NT2/D1 (cell line): Measurements from ENCODE around the gene BMPR1A.

Experiments used
- DNase-seq: peaks from one replicate; pipeline ENCODE4 v3.0.0-alpha.2; 2011; ENCODE audit warnings: low read depth, low spot score
- H3K27me3 ChIP-seq: 2 replicates; pipeline ENCODE4 v1.6.0; 2011; ENCODE audit warnings: mild to moderate bottlenecking; ENCODE audit not compliant: insufficient read length, insufficient read depth
- H3K36me3 ChIP-seq: 2 replicates; pipeline ENCODE4 v1.6.1; 2011; ENCODE audit warnings: mild to moderate bottlenecking, low read length, mixed read lengths; ENCODE audit not compliant: insufficient read depth, insufficient read length
- H3K4me1 ChIP-seq: 2 replicates; pipeline ENCODE4 v1.5.1; 2011; ENCODE audit not compliant: insufficient read depth, insufficient read length
- H3K4me3 ChIP-seq: 2 replicates; pipeline ENCODE4 v1.5.1; 2011; ENCODE audit warnings: low read depth; ENCODE audit not compliant: insufficient read length
- H3K9ac ChIP-seq: 2 replicates; pipeline ENCODE4 v1.6.0; 2011; ENCODE audit warnings: low read depth; ENCODE audit not compliant: insufficient read length
- H3K9me3 ChIP-seq: 2 replicates; pipeline ENCODE4 v1.5.1; 2011; ENCODE audit warnings: mild to moderate bottlenecking, low read length; ENCODE audit not compliant: insufficient read depth
- SUZ12 ChIP-seq: IDR thresholded peaks from 2 replicates; pipeline ENCODE4 v1.6.1; 2011; ENCODE audit not compliant: insufficient read length, insufficient read depth; ENCODE audit errors: extremely low read depth
- YY1 ChIP-seq: IDR thresholded peaks from 2 replicates; pipeline ENCODE4 v1.6.1; 2011; ENCODE audit not compliant: insufficient read length, insufficient read depth
- ZNF274 ChIP-seq: IDR thresholded peaks from 2 replicates; pipeline ENCODE4 v1.6.1; 2011; ENCODE audit warnings: mild to moderate bottlenecking, low read depth, low read length

BMPR1A gene

DNA sequence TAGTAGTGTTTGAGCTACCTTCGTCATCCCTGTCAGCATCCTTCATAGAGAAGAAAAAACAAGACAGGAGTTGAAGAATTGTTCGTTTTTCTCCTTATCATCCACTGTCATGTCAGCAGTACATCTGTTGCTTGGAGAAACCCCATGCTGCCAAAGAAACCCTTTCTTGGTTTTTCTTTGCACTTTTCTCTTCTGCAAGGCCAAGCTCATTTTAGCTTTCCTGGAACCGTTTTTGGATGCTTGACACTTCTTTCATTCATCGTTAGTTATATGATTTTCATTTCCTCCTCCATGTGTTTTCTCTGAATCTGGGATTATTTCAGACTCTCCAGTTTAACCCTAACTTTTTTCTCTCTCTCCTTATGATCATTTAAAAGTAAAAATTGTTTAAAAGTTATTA, 142.1 kb downstream of the BMPR1A start:
- Histone ChIP-seq H3K36me3 (peaks cover 48% of the 10 kb centered on the region), H3K27me3 (no peaks in the 10 kb centered on the region), H3K9me3 (no peaks in the 10 kb centered on the region), H3K9ac (no peak overlapping the region), H3K4me1 (no peaks in the 10 kb centered on the region), H3K4me3 (no peak overlapping the region)
- DNase-seq: no peak
- TF ChIP-seq YY1 (no peak), SUZ12 (no peak), ZNF274 (no peak)

DNA sequence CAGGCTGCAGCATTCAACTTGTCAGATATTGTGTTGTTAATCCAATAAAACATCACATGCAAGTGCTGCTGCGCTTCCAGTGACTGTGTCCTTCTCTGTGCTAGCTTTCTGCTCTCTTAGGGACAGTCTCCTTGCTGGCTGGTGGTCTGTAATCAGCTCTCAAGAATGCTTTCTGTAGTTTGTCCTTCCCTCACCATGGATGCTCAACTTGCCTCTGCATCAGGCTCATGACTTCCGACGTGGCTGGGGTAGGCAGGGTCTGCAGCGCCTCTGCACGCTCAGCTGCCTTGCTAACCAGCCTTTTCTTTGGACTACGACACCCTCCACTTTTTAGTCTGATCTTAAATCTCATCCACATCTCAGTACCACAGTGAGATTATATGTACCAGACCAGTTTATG, 142.7 kb downstream of the BMPR1A start:
- Histone ChIP-seq H3K4me3 (no peak overlapping the region), H3K4me1 (no peaks in the 10 kb centered on the region), H3K9ac (peak overlapping the region; percentile 17), H3K36me3 (peaks cover 48% of the 10 kb centered on the region), H3K27me3 (no peaks in the 10 kb centered on the region), H3K9me3 (no peaks in the 10 kb centered on the region)
- TF ChIP-seq SUZ12 (no peak), YY1 (no peak), ZNF274 (no peak)
- DNase-seq: peak; percentile 1

GRCh38 chr10:86899670-86900276, 143.4 kb downstream of the BMPR1A start:
- no peak for TF ChIP-seq ZNF274
- no peak for TF ChIP-seq SUZ12
- no peak for TF ChIP-seq YY1
- Histone ChIP-seq H3K9ac (no peak overlapping the region), H3K4me3 (no peak overlapping the region), H3K27me3 (no peaks in the 10 kb centered on the region), H3K4me1 (no peaks in the 10 kb centered on the region), H3K9me3 (no peaks in the 10 kb centered on the region), H3K36me3 (peaks cover 52% of the 10 kb centered on the region)
- peak; percentile 22 for DNase-seq

- H3K9ac ChIP-seq: no peak overlapping the region
- no peaks in the 10 kb centered on the region for H3K9me3 ChIP-seq
- no peaks in the 10 kb centered on the region for H3K27me3 ChIP-seq
- TF ChIP-seq YY1 (no peak), ZNF274 (no peak), SUZ12 (no peak)
- H3K36me3 ChIP-seq: peaks cover 63% of the 10 kb centered on the region
- no peaks in the 10 kb centered on the region for H3K4me1 ChIP-seq
- no peak for DNase-seq
- no peak overlapping the region for H3K4me3 ChIP-seq
Observed at GRCh38 chr10:86900955-86901354, 144.5 kb downstream of the BMPR1A start.

GRCh38 chr10:86904600-86904999, 148.2 kb downstream of the BMPR1A start:
- Histone ChIP-seq H3K9me3 (no peaks in the 10 kb centered on the region), H3K9ac (no peak overlapping the region), H3K36me3 (peaks cover 71% of the 10 kb centered on the region), H3K4me3 (no peak overlapping the region), H3K27me3 (no peaks in the 10 kb centered on the region), H3K4me1 (no peaks in the 10 kb centered on the region)
- DNase-seq: no peak
- TF ChIP-seq SUZ12: no peak
- TF ChIP-seq YY1: no peak
- TF ChIP-seq ZNF274: no peak

DNA sequence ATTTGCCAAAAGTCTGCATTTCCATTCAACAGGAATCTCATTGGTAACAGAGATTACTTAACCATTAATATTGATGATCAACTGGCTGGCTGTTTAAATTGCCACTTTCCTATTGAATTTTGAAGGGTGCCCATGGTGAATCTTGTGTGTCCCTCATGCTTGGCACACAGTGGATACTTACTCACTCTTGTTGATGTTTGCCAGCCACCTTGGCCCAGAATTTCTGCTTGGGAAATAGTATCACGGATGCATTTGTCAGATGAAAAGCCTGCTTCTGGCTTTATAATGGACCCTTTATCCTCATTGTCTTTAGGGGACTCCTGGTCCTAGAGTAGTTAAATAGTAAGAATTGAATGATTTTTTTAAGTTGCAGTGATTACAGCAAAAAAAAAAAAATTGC, 149.0 kb downstream of the BMPR1A start:
- Histone ChIP-seq H3K4me1 (no peaks in the 10 kb centered on the region), H3K27me3 (no peaks in the 10 kb centered on the region), H3K36me3 (peaks cover 69% of the 10 kb centered on the region)

DNA sequence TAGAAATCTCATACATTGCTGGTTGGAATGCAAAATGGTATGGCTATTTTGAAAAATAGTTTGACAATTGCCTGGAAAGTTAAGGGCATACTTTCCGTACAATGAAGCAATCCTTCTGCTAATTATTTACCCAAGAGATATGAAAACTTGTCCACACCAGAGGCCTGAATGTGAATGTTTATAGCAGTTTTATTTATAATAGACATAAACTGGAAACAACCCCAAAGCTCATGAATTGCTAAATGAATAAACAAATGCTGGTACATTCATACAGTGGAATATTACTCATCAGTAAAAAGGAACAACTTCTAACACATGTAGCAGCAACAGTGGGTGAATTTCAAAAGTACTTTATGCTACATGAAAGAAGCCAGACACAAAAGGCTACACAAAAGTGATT, 158.3 kb downstream of the BMPR1A start:
- Histone ChIP-seq H3K9me3 (no peaks in the 10 kb centered on the region), H3K9ac (no peak overlapping the region), H3K27me3 (no peaks in the 10 kb centered on the region), H3K4me3 (no peak overlapping the region), H3K36me3 (peaks cover 57% of the 10 kb centered on the region), H3K4me1 (no peaks in the 10 kb centered on the region)
- TF ChIP-seq ZNF274 (no peak), SUZ12 (no peak), YY1 (no peak)
- no peak for DNase-seq

More for the DNA sequence above, 149.0 kb downstream of the BMPR1A start:
- Histone ChIP-seq H3K9me3 (no peaks in the 10 kb centered on the region), H3K4me3 (no peak overlapping the region), H3K9ac (no peak overlapping the region)
- TF ChIP-seq YY1 (no peak), SUZ12 (no peak), ZNF274 (no peak)
- no peak for DNase-seq
